HepG2 (cell line): ENCODE data around the gene TACC3. TPM values are rescaled to one million over a fixed set of nuclear protein-coding genes. Genes with fewer than 3 reads are reported as not detected.

Experiments
- ELF1 ChIP-seq: sonication (generic); formaldehyde crosslinking; IDR thresholded peaks from 2 replicates; pipeline ENCODE4 v1.4.0; 2020; ENCODE audit warnings: missing genetic modification reagents
- HNRNPK ChIP-seq: fragments of 200-400 bp; formaldehyde crosslinking; IDR thresholded peaks from 2 replicates; pipeline ENCODE4 v1.6.1; 2018; ENCODE audit warnings: low read length, low read depth, moderate library complexity, mild to moderate bottlenecking; ENCODE audit not compliant: poor library complexity, severe bottlenecking
- KIAA2018 ChIP-seq: sonication (generic); formaldehyde crosslinking; IDR thresholded peaks from 2 replicates; pipeline ENCODE4 v1.5.0; 2020; ENCODE audit warnings: mild to moderate bottlenecking, missing genetic modification reagents, borderline replicate concordance
- MXD1 ChIP-seq: sonication (generic); formaldehyde crosslinking; IDR thresholded peaks from 2 replicates; pipeline ENCODE4 v1.4.0; 2020; ENCODE audit warnings: mild to moderate bottlenecking, missing genetic modification reagents
- PCBP2 ChIP-seq: fragments of 200-400 bp; formaldehyde crosslinking; optimal IDR thresholded peaks from 2 replicates; pipeline ENCODE3; 2018; ENCODE audit warnings: low read length, low read depth; ENCODE audit not compliant: poor library complexity, severe bottlenecking
- RCOR2 ChIP-seq: IDR thresholded peaks from 2 replicates; pipeline ENCODE4 v1.6.1; 2016; ENCODE audit warnings: missing biosample characterization, missing genetic modification reagents
- TCF7 ChIP-seq: sonication (generic); IDR thresholded peaks from 2 replicates; pipeline ENCODE4 v1.6.1; 2016; ENCODE audit warnings: antibody characterized with exemption, low read depth
- ZNF263 ChIP-seq: sonication (generic); formaldehyde crosslinking; IDR thresholded peaks from 2 replicates; pipeline ENCODE4 v1.4.0; 2020; ENCODE audit warnings: missing genetic modification reagents
- ZNF414 ChIP-seq: sonication (generic); formaldehyde crosslinking; IDR thresholded peaks from 2 replicates; pipeline ENCODE4 v1.5.0; 2020; ENCODE audit warnings: missing genetic modification reagents
- ZNF564 ChIP-seq: sonication (generic); formaldehyde crosslinking; IDR thresholded peaks from 2 replicates; pipeline ENCODE4 v1.8.1; 2023; ENCODE audit warnings: mild to moderate bottlenecking, missing genetic modification reagents
- ZNF605 ChIP-seq: sonication (generic); formaldehyde crosslinking; IDR thresholded peaks from 2 replicates; pipeline ENCODE4 v1.8.0; 2022; ENCODE audit warnings: mild to moderate bottlenecking, missing genetic modification reagents
- ZNF768 ChIP-seq: sonication (generic); formaldehyde crosslinking; IDR thresholded peaks from 2 replicates; pipeline ENCODE4 v1.4.0; 2020; ENCODE audit warnings: missing genetic modification reagents
- ZNF891 ChIP-seq: sonication (generic); formaldehyde crosslinking; IDR thresholded peaks from 2 replicates; pipeline ENCODE4 v1.5.0; 2020; ENCODE audit warnings: mild to moderate bottlenecking, missing genetic modification reagents
- polyA plus RNA-seq, 8 experiments: library from polyadenylated mRNA; depleted of rRNA in 3 of 8; stranded (reverse) in 7 of 8; unstranded in 1 of 8; fragments of >200 nt; fragmentation: Illumina TruSeq in 4 of 8; extraction: Trizol in 4 of 8; gene quantifications; 2 replicates each; pipeline versions ENCODE4 v1.2.1 to v1.2.3, GENCODE V29; 2011 to 2016; ENCODE audit warnings: low read depth in 4 of 8, missing spikeins in 1 of 8, mixed read lengths in 1 of 8; ENCODE audit not compliant: insufficient read depth in 1 of 8
- total RNA-seq, 5 experiments: library from RNA; depleted of rRNA; stranded (reverse); fragments of >200 nt; fragmentation: Illumina TruSeq; extraction: Trizol; gene quantifications; 2 replicates each; pipeline ENCODE4 v1.2.3, GENCODE V29; 2016; ENCODE audit warnings: low read depth in 1 of 5

TACC3 gene
- total and polyA plus RNA-seq, 2 of the 13 experiments (the other 11 are each of a cell fraction or from before 2014, with no cell fraction given): 20.3 to 21.2 TPM

- TF ChIP-seq MXD1 (CRISPR knock-in tag) (peak; percentile 83; the same call in 1 of the 2 replicates), HNRNPK (no peak), ZNF768 (CRISPR knock-in tag) (0 out of 2 replicates have a peak, but pooled peaks have one; percentile 30), ZNF605 (peak; percentile 67), PCBP2 (no peak), ZNF263 (CRISPR knock-in tag) (no peak), RCOR2 (no peak), ZNF414 (CRISPR knock-in tag) (peak; percentile 68), TCF7 (peak; percentile 61; the same call in 1 of the 2 replicates), KIAA2018 (CRISPR knock-in tag) (no peak), ZNF564 (peak; percentile 43; the same call in 1 of the 2 replicates), ZNF891 (CRISPR knock-in tag) (0 out of 2 replicates have a peak, but pooled peaks have one; percentile 32), ELF1 (CRISPR knock-in tag) (no peak; the same call in 1 of the 2 replicates)
Observed at GRCh38 chr4:1768367-1769034, 47.2 kb downstream of the TACC3 start (continued).
